GM23248 (cell line): ENCODE measurements around the gene CBY1.

Source experiments
- EZH2 ChIP-seq: fragments of 200-600 bp; sonication (generic); IDR thresholded peaks from 2 replicates; pipeline ENCODE4 v1.6.1; 2018; ENCODE audit warnings: antibody characterized with exemption, mild to moderate bottlenecking; ENCODE audit not compliant: insufficient read depth, poor library complexity, severe bottlenecking
- EZH2phosphoT487 ChIP-seq: fragments of 200-600 bp; sonication (generic); IDR thresholded peaks from 2 replicates; pipeline ENCODE4 v1.6.1; 2018; ENCODE audit warnings: antibody characterized with exemption, moderate library complexity, mild to moderate bottlenecking, low read depth; ENCODE audit not compliant: insufficient read depth

DNA sequence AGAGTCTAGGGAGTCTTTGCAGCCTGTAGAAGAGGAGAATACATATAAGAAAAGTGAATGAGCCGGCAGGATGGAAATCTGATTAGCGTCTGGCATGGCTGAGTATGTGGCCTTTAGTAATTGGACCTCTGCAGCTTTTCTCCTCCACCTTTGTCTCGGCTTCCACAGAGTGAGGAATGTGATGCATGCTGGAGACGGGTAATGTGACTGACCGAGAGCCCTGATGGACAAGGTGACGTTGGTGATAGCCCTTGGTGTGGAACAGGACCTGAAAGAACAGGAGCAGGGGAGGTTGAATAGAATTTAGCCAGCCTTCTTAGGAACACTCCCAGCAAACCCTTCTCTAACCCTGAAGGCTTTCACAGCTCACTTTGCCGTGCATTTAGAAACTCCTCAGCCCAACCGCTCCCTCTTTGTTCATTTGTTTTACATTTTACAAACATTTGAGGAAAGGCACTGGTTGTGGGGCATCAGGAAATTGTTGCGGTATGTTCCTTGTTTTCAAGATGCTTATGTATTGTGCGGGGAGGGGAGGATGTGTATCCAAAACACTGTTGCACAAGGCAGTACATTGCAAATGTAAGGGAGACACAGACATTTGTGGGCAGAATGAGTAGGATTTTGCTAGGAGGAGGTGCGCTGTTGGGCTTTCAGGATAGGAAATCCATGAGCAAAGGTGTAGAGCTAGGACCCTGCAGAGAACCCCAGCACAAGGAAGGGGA, 56.2 kb downstream of the CBY1 start:
- TF ChIP-seq EZH2 = no peak
- no peak for TF ChIP-seq EZH2phosphoT487
